PFSK-1 (cell line): ENCODE results near the gene INPP4B.

Experiments
- FOXP2 ChIP-seq: optimal IDR thresholded peaks from 2 replicates; pipeline ENCODE3; 2011; ENCODE audit warnings: borderline replicate concordance, control low read depth, inconsistent platforms; ENCODE audit not compliant: insufficient read depth; ENCODE audit errors: extremely low read length, extremely low read depth
- POLR2AphosphoS5 ChIP-seq: IDR thresholded peaks from 2 replicates; pipeline ENCODE4 v1.6.1; 2012; ENCODE audit warnings: low read depth, mild to moderate bottlenecking, control low read depth, low read length, moderate library complexity
- REST ChIP-seq, 2 experiments: IDR thresholded peaks; 2 replicates each; pipeline versions ENCODE4 v1.6.1 to v1.8.0; 2011 to 2012; ENCODE audit warnings: low read depth in 2 of 2, low read length in 2 of 2, control low read depth in 1 of 2, inconsistent platforms in 1 of 2, mild to moderate bottlenecking in 1 of 2, moderate library complexity in 1 of 2; ENCODE audit not compliant: insufficient read depth in 1 of 2
- TAF1 ChIP-seq: IDR thresholded peaks from 2 replicates; pipeline ENCODE4 v1.6.1; 2012; ENCODE audit warnings: low read length, control low read depth, borderline replicate concordance; ENCODE audit not compliant: insufficient read depth

- no peak for TF ChIP-seq TAF1
- TF ChIP-seq REST (IDR thresholded peaks at IDR 0.05; ENCODE audit: insufficient read depth in 1 of 2, low read depth in 2 of 2, low read length in 2 of 2), result no peak
- TF ChIP-seq POLR2AphosphoS5, result no peak
- no peak for TF ChIP-seq FOXP2
Measured at GRCh38 chr4:142418697-142419096, 427.4 kb downstream of the INPP4B start.
